Gastroesophageal sphincter (tissue), 3 donors: ENCODE measurements around the gene PSMB7.

Experiments used
- EP300 ChIP-seq: sonication (generic); formaldehyde crosslinking; IDR thresholded peaks from one replicate; pipeline ENCODE4 v1.6.1; 2017; ENCODE audit warnings: antibody characterized with exemption, mild to moderate bottlenecking
- TF ChIP-seq, protein P1 (sequence below), 4 experiments: fragments of 200-600 bp in 2 of 4; fragments of 450-650 bp in 2 of 4; sonication (generic) in 1 of 4; IDR thresholded peaks; one replicate each; pipeline ENCODE4 v1.5.1; 2017 to 2019; ENCODE audit warnings: antibody characterized with exemption in 4 of 4, mild to moderate bottlenecking in 2 of 4, moderate library complexity in 2 of 4

DNA sequence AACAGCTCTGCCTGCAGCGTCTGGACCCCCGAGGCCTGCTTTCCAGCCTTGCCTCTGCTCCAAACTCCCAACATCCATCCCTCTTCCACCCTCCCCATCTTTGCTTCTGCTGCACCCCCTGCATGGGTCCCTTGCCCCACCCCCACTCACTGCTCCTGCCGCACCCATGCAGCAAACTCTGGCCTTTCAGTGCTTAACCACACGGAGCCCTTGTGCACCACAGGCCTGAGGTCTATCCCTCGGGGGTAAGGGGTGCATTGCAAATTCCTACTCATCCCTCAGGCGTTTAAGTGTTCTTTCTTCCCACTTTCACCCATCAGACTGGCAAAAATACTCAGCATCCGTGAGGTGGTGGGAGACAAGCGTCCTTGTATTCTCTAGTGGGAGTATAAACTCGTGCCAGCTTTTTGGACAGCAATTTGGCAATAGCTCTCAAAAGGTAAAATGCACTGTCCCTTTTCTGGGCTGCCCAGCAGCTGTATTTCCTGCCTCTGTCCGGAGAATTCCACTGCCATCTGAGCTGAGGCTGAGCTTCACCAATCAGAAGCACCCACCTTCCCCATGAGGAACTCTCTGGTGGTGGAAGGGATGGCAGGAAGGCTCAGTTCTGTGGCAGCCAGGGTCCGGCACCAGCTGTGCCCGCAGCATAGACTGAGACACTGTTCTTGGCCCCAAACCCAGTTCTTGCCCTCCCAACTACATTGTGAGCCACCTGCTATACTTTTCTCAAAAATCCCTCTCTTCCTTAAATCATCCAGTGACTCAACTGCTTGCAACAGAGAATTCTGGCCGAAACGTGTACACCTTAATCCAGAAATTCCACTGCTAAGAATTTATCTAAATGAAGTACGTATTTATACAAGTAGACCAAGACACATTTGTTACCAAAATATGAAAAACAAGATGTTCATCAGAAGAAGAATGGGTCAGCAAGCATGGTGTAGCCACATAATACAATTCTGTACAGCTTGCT, 15.0 kb downstream of the PSMB7 start:
- TF ChIP-seq, protein P1, sequence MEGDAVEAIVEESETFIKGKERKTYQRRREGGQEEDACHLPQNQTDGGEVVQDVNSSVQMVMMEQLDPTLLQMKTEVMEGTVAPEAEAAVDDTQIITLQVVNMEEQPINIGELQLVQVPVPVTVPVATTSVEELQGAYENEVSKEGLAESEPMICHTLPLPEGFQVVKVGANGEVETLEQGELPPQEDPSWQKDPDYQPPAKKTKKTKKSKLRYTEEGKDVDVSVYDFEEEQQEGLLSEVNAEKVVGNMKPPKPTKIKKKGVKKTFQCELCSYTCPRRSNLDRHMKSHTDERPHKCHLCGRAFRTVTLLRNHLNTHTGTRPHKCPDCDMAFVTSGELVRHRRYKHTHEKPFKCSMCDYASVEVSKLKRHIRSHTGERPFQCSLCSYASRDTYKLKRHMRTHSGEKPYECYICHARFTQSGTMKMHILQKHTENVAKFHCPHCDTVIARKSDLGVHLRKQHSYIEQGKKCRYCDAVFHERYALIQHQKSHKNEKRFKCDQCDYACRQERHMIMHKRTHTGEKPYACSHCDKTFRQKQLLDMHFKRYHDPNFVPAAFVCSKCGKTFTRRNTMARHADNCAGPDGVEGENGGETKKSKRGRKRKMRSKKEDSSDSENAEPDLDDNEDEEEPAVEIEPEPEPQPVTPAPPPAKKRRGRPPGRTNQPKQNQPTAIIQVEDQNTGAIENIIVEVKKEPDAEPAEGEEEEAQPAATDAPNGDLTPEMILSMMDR (IDR thresholded peaks at IDR 0.05): no peak
- TF ChIP-seq EP300: no peak
